ENCODE data around the gene PSD2. TPM values are rescaled to one million over a fixed set of nuclear protein-coding genes. Genes with fewer than 3 reads are reported as not detected.

Gene PSD2
- total RNA-seq, 4 donors from 2014 or later = 0.08 to 0.13 (median 0.10) TPM; not detected in 1

GRCh38 chr5:139835656-139836055, 40.0 kb downstream of the PSD2 start:
- 67% methylated on average over 2 of the region's 3 CpGs for WGBS
- TF ChIP-seq EP300 (IDR thresholded peaks at IDR 0.05) (no peak), CTCF (IDR thresholded peaks at IDR 0.05) (no peak), POLR2A (IDR thresholded peaks at IDR 0.05) (no peak), POLR2AphosphoS5 (IDR thresholded peaks at IDR 0.05) (no peak)
- Histone ChIP-seq H3K4me1 (no peaks in the 10 kb centered on the region), H3K36me3 (no peaks in the 10 kb centered on the region), H3K27me3 (no peaks in the 10 kb centered on the region), H3K27ac (no peak overlapping the region), H3K9me3 (no peaks in the 10 kb centered on the region), H3K4me3 (no peak overlapping the region)
- DNase-seq (ENCODE audit: low spot score in 2 of 2) = no peak

- H3K27ac ChIP-seq = no peak overlapping the region
- H3K9me3 ChIP-seq = no peaks in the 10 kb centered on the region
- no peak for TF ChIP-seq POLR2A (IDR thresholded peaks at IDR 0.05)
- TF ChIP-seq POLR2AphosphoS5 (IDR thresholded peaks at IDR 0.05) = no peak
- no peak for TF ChIP-seq CTCF (IDR thresholded peaks at IDR 0.05)
- no peak for TF ChIP-seq EP300 (IDR thresholded peaks at IDR 0.05)
- no peak for DNase-seq (ENCODE audit: low spot score in 2 of 2)
- 95% methylated on average over 15 of the region's 22 CpGs for WGBS
- H3K4me3 ChIP-seq = no peak overlapping the region
- H3K4me1 ChIP-seq = no peaks in the 10 kb centered on the region
- H3K36me3 ChIP-seq = no peaks in the 10 kb centered on the region
- no peaks in the 10 kb centered on the region for H3K27me3 ChIP-seq
Observed at GRCh38 chr5:139836469-139837208, 41.0 kb downstream of the PSD2 start.

GRCh38 chr5:139837711-139838380, 42.2 kb downstream of the PSD2 start:
- no peaks in the 10 kb centered on the region for H3K9me3 ChIP-seq
- TF ChIP-seq POLR2A (IDR thresholded peaks at IDR 0.05) = no peak
- TF ChIP-seq CTCF (IDR thresholded peaks at IDR 0.05) = no peak
- TF ChIP-seq EP300 (IDR thresholded peaks at IDR 0.05) = no peak
- TF ChIP-seq POLR2AphosphoS5 (IDR thresholded peaks at IDR 0.05) = no peak
- no peaks in the 10 kb centered on the region for H3K4me1 ChIP-seq
- H3K27ac ChIP-seq = no peak overlapping the region
- no peaks in the 10 kb centered on the region for H3K27me3 ChIP-seq
- no peak for DNase-seq (ENCODE audit: low spot score in 2 of 2)
- WGBS = 82% methylated on average over 5 of the region's 10 CpGs
- no peak overlapping the region for H3K4me3 ChIP-seq
- no peaks in the 10 kb centered on the region for H3K36me3 ChIP-seq

GRCh38 chr5:139838381-139839197, 43.0 kb downstream of the PSD2 start:
- TF ChIP-seq EP300 (IDR thresholded peaks at IDR 0.05) (no peak), CTCF (IDR thresholded peaks at IDR 0.05) (no peak), POLR2A (IDR thresholded peaks at IDR 0.05) (no peak), POLR2AphosphoS5 (IDR thresholded peaks at IDR 0.05) (no peak)
- H3K27me3 ChIP-seq = no peaks in the 10 kb centered on the region
- 95% methylated on average over 8 of the region's 12 CpGs for WGBS
- no peaks in the 10 kb centered on the region for H3K4me1 ChIP-seq
- H3K36me3 ChIP-seq = no peaks in the 10 kb centered on the region
- no peak for DNase-seq (ENCODE audit: low spot score in 2 of 2)
- no peak overlapping the region for H3K27ac ChIP-seq
- no peaks in the 10 kb centered on the region for H3K9me3 ChIP-seq
- no peak overlapping the region for H3K4me3 ChIP-seq
